DMS153 treated with DMSO at 0.1 percent for 48 hours (cell line): Measurements from ENCODE around the gene BRWD1.
"Not testable (repeated sequence)": the region's sequence is repeated elsewhere in the genome, so short reads cannot be mapped to it uniquely, and the experiment has no call there.

Experiments used
- DNase-seq: peaks from one replicate; lab custom pipeline; 2025; ENCODE audit not compliant: unreplicated experiment; lab: John Stamatoyannopoulos, UW

BRWD1 gene

DNA sequence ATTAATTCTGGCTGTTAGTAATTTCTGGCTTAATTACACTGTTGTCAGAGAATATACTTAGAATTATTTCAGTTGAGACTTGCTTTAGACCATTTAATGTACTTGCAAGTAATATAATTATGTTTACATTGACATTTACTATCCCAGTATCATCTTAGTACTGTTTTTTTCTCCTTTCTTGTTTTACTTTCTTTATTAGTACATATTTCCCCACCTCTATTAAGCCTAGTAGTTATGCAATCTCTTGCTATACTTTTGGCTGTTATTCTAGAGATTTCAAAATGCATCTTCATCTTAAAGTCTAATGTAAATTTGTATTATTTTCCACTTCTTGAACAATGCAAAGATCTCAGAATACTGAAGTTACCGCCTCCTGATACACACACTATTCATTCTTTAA, 24.4 kb downstream of the BRWD1 start:
- DNase-seq = no peak

DNA sequence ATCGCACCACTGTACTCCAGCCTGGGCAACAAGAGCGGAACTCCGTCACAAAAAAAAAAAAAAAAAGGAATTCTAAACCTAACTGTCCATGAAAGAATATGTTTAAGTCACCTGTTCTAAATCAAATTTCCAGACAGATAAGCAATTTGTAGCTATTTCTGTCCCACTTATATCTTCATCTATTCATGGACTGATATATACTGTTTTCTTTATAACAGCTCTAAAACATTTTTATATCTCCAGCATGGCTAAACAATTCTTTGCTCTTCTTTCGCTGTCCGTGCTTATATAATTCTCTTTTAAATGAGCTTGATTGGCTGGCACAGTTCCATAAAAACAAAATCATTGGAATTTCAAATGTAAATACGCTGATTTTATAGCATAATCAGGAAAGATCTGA, 30.5 kb downstream of the BRWD1 start:
- no peak for DNase-seq

DNA sequence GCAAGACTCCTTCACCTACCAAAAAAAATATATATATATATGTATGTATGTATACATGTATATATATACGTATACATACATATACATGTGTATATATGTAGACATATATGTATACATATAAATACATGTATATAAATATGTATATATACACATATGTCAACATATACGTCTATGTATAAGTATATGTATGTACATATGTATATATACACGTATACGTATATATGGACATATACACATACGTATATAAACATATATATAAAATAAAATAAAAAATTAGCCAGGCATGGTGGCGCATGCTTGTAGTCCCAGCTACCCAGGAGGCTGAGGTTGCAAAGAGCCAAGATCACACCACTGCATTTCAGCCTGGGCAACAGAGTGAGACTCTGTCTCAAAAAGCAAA, 31.6 kb downstream of the BRWD1 start:
- DNase-seq = no peak

DNA sequence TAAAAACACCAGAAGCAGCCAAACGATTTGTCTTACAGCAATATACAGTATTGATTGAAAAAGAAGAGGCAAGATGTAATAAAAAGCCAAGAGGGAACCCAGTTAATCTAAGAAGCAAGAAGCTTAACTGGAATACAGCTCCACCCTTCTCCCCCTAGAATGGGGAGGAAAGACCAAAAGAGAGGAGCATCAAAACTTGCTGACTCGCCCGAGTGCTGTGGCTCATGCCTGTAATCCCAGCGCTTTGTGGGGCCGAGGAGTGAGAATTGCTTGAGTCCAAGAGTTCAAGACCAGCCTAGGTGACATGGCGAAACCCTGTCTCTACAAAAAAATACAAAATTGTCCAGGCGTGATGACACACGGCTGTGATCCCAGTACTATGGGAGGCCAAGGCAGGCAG, 32.2 kb downstream of the BRWD1 start:
- DNase-seq = no peak

DNA sequence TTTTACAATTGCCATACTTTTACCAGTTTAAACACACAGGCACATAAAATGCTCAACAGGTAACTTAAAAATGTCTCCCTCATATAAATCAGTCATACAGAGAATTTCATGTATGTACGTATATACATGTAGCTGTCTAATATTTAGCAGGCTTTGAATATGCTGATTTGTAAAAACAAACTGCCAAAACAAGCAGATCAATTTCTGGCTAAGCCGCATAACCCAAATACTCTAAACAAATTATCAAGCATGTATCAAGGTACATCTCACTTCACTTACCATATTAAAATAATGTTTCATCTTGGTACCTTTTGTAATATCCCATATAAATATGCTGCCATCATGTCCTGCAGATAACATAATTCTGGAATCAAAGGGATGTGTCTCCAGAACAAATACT, 43.8 kb downstream of the BRWD1 start:
- no peak for DNase-seq

DNA sequence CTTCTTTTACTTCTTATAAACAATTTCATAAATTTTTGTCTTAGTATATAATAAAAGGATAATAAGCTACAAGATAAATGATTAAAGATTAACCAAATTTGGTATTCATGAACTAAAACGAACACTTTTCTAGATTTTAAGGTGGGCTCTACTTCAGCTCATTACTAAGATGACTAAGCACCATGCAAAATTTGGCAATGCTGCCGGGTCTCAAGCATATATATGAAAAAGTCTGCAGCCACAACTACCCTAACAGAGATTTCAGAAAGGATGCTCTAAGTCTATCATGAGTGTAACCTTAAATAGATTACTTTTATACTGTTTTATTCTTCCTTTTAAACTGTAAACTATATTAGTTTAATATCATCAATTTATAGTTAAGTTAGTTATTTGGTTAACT, 47.8 kb downstream of the BRWD1 start:
- no peak for DNase-seq

DNA sequence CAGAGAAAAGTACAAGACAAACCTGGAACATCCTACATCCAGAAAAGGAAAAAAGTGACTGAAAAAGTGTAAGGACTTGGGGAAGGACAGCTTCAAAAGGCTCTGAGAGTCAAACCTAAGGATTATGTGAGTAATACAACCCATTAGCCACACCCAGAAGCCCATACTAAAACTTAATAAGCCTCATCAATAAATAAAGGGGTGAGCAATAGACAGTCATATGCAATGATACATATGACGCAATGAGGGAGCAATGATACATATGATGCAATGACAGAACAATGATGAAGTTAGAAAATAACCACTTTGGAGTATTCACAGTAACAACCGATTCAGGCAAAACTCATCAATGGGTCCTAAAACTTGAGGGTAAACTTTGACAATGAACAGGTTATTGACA, 50.1 kb downstream of the BRWD1 start:
- no peak for DNase-seq

DNA sequence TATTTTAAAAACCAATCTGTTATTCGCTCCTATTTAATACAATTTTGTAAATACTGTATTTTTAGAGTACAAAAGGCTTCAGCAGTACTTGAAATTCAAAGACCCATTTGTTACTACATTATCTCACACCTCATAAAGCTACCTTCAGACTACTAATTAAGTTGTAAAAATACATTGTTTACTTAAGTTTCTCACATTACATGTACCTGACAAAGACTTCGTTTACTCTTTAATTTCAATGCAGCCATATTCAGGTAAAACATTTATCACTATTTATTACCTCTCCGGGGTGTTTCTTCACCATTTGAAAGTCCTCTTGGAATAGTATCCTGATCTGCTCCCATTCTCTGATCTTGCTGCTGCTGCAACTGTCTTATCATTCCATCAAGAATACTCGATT, 55.2 kb downstream of the BRWD1 start:
- peak; percentile 31 for DNase-seq

DNA sequence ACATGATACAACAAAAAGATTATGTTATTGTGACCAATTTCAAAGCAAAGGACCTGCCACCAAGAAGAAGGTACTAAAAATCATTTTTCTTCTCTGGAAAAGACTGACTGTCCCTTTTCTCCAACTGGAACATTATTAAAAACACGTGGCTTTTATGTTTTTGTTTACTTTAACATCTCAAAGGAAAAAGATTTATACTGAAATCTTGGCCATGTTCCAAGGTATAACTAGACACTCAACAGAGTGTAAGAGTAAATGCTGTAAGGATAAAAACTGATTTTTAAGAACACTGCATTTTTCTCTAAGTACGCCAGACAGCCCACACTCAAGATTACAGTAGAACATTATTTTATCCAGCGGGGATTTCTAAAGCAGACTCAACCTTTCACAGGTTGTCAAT, 62.1 kb downstream of the BRWD1 start:
- peak; percentile 4 for DNase-seq

DNA sequence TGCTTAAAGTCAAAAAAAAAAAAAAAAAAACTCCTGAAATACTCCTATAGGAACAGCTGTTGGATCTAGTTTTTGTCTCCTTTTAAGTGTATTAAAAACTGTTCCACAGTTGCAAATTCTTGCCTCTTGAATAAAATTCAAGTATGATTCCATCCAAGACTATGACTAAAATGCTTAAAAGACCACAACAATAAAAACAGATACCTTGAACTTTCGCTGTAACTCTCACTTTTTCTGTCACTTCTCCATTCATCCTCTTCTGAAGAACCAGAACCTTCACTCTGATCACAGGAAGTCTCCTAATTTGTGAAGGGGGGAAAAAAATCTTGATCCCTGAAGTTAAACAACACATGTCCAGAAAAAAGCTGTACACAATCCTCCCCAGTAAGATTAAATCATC, 75.2 kb downstream of the BRWD1 start:
- no peak for DNase-seq

DNA sequence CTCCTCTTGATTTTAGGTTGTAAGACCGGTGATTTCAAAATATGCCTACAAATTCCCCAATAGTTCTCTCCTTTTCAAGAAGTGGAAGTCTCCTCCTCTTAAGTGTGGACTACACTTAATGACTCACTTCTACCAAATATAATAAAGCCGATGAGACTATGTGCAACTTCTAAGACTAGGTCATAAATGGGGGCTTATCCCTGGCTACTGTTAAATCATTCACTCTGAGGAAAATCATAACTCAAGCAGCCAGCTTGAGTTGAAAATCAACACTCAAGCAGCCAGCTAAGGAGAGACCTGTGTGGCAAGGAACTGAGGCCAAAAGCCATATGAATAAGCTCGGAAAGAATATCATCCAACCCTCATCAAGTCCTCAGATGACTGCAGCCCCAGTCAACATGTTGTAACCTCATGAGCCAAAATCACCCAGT, 80.6 kb downstream of the BRWD1 start:
- no peak for DNase-seq

DNA sequence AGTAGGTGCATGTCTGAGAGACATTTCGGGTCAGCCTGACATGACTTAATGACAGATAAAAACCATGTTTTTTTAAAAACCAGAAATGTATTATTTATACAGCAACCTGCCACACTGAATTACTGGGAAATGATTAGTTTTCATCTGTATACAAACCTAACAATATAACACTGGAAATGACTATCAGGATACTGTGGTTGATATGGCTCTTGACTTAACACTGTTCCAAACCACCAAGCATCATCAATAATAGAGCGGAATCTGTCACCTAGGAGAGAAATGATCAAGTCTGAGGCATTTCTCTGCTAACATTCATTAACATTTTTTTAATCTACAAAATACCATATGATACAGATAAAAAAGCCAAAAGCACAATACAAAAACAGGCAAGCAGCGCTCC, 88.5 kb downstream of the BRWD1 start:
- no peak for DNase-seq

DNA sequence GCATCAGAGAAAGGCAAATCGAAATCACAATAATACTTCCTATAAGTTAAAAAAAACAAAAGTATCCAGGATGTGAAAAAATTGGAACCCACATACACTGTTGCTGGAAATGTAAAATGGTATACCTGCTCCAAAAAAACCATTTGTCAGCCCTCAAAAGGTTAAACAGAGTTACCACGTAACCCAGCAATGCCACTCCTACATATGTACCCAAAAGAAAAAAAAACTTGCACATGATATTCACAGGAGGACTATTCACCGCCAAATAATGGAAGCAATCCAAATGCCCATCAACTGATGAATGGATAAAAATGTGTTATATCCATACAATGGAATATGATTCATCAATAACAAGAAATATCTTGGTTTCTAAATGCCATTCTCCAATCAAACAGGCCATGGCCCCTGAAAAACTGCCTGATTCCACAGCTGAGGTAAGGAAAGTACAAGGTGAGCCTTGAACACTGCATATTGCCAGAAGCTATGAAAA, 91.4 kb downstream of the BRWD1 start:
- no peak for DNase-seq

DNA sequence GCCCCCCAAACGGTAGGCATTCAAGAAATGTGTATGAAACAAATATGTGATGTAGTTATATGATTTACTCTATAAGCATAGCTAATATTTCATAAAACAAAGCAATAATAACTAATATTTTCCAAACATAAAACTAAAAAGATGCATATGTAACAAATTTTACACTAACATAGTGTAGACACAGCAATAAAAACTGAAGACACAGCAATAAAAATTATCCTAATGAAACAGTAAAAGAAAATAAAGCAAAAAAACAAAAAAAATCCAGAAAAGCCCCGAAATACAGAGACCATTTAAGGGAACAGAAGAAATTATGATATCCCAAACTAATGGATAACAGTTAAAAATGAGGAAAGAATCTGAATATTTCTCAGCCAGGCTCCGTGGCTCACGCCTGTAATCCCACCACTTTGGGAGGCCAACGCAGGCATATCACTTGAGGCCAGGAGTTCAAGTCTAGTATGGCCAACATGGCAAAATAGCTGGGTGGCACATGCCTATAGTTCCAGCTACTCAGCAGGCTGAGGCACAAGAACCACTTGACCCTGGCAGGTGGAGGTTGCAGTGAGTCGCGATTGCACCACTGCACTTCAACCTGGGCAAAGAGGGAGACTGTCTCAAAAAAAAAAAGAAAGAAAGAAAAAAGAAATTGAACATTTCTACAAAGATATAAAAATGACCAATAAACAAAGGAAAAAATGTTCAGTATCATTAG, 92.0 kb downstream of the BRWD1 start:
- DNase-seq = no peak

DNA sequence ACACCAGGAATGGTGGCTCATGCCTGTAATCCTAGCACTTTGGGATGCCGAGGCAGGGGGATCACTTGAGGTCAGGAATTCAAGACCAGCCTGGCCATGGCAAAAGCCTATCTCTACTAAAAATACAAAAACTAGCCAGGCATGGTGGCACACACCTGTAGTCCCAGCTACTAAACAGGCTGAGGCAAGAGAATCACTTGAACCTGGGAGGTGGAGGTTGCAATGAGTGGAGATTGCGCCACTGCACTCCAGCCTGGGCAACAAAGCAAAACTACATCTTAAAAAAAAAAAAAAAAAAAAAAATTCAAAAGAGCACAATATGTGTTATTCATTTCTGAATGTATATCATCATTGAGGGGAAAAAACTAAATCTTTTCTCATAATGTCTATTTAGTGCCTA, 92.6 kb downstream of the BRWD1 start:
- not testable (repeated sequence) for DNase-seq

DNA sequence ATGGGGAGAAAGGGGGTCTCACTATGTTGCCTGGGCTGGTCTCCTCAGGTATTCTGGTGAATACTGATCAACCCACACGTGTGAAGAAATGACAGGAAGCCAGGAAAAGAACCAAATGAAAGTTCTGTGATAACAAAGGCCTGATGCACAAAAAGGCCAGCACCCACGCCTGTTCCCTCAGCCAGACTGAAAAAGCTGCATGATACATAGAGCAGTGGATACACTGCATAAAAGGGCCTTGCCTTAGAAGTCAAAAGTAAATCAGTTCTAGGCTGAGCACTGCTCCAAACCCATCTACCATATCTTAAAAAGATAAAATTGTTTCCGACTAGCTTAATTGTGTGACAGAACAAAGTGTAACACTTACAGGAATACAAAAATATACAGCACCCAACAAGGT, 93.3 kb downstream of the BRWD1 start:
- no peak for DNase-seq

DNA sequence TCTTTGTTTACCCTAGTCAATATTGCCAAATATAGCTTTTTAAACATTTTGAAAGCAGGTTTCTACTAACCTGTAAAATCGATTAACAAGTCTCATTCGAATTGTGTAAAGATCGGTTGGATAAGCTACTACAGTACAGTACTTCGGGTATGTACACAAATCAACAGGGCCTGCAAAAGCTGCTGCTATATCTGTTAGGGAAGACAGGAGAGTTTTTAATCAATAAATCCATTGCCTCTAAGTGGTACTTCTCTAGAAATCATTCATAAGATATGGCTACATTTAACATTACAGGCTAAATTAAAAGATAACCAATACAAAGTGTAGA, 95.4 kb downstream of the BRWD1 start:
- DNase-seq = no peak

DNA sequence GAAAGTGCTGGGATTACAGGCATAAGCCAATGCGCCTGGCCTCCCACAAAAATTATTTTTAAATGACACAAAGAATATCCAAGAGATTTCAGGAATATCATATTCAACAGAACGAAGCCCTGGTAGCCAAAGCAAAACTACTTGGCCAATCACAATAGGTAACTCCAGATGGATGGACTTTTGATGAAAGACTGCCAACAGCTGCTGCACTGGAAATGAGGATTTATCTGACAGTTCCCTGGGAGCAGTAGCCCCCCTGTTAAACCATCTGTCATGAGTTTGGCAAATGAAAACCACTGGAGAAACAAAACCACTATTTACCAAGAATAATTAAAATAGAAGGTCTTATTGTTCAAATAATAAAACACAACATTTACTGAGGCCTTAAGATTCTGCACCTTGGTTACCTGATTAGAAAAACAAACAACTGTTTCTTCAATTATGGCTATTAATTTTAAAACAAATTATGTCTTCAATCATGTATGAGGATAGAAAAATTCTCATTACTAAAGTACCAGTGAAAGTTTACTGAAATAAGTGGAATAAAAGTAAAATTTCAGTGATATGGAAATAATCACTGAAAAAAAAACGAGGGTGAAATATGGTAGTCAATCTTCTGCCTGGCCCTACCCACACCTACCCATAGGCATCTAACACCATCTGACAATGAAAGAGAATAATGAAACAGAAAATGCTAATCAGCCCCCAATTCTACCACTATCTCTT, 95.9 kb downstream of the BRWD1 start:
- DNase-seq = no peak

DNA sequence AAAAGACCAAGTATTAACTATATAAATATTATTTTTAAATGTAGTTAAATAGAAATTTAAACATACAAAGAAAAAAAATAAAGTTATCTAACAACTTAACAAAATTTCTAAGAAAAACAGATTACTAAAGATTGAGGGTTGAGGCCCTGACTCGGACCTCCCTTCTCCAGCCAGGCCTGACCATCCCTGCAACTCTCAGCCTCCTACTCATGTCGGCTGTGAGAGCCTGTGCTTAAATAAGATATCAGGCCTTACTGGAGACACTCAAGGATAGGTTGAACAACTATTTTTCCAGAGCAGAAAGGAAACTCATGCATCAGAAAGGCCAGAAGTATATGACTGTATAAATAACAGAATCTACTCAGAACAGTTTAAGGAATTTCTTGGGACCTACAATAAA, 97.1 kb downstream of the BRWD1 start:
- DNase-seq = no peak

DNA sequence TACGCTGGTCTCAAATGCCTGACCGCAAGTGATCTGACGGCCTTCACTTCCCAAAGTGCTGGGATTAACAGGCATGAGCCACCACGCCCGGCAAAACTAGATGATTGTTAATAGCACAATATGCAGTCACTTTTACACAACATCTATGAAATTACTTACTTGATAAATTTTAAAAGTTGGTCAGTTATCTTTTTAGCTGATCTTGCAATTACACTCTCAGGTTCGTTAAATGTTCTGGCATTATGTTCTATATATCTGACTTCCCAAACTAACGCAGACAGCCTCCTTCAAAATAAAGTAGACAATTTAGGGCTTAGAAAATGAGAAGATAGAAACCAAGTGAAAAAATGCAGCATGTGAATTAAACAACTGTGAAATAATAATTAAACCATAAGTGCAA, 98.4 kb downstream of the BRWD1 start:
- no peak for DNase-seq

DNA sequence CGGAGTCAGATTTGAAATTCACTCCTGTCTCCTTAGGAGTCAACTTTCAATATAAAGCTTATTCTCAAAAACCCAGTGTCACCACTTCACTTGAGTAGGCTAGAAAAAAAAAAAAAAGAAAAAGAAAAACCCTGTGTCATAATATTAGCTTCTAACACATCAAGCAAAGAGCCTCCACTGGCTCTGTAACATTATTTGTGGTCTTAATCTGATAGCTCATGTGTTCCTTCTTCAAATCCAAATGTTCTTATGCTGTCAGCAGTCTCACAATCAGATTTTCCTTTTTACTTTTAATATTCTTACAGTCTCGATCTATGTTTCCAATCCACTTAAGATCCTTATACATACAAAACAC, 104.1 kb downstream of the BRWD1 start:
- DNase-seq = no peak

DNA sequence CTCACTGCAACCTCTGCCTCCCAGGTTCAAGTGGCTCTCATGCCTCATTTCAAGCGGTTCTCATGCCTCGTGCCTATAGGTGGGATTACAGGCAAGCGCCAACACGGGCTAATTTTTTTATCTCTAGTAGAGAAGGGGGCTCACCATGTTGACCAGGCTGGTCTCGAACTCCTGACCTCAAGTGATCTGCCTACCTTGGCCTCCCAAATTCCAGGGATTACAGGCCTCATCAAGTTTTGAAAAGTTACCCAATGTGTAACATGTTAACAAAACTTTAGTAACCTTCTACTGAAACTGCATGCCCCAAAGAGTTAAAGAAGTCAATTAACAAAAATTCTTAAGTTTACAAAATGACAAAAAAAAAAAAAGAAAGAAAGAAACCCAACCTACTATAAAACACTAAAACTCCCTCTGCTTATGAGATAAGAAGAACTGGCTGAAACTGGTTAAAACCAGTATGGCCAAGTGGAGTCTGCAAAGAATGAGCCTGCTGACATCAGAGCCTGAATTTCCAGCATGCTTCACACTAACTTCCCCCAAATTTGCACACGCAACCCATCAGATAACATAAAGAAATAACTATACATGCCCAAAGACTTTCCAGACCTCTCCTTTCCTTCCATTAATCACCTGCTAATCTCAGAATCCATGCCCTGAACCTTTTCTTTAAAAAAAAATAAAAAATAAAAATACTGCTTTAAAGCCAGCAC, 104.7 kb downstream of the BRWD1 start:
- DNase-seq = no peak
